ENCODE data around the gene DCLK1.
"Not testable (repeated sequence)": the region's sequence is repeated elsewhere in the genome, so short reads cannot be mapped to it uniquely, and the experiment has no call there.

Gene DCLK1

GRCh38 chr13:36031490-36031889, 99.7 kb downstream of the DCLK1 start:
- no peak for DNase-seq

GRCh38 chr13:36030670-36031331, 100.4 kb downstream of the DCLK1 start:
- DNase-seq = no peak

GRCh38 chr13:36029166-36029565, 102.0 kb downstream of the DCLK1 start:
- DNase-seq = no peak

- DNase-seq = no peak
Measured at GRCh38 chr13:36028359-36029025, 102.7 kb downstream of the DCLK1 start.

- DNase-seq = no peak
Measured at GRCh38 chr13:36026531-36026930, 104.7 kb downstream of the DCLK1 start.

GRCh38 chr13:36014763-36015162, 116.4 kb downstream of the DCLK1 start:
- no peak for DNase-seq

- no peak for DNase-seq
Measured at GRCh38 chr13:36006894-36007675, 124.1 kb downstream of the DCLK1 start.

GRCh38 chr13:36006347-36006746, 124.8 kb downstream of the DCLK1 start:
- DNase-seq = no peak

GRCh38 chr13:36001561-36001960, 129.6 kb downstream of the DCLK1 start:
- no peak for DNase-seq

- DNase-seq = no peak
Measured at GRCh38 chr13:36000028-36000427, 131.2 kb downstream of the DCLK1 start.

GRCh38 chr13:35996360-35996759, 134.8 kb downstream of the DCLK1 start:
- no peak for DNase-seq

- DNase-seq = no peak
Measured at GRCh38 chr13:35995136-35995535, 136.0 kb downstream of the DCLK1 start.

GRCh38 chr13:35994131-35994966, 136.8 kb downstream of the DCLK1 start:
- DNase-seq = no peak

GRCh38 chr13:35993686-35994085, 137.5 kb downstream of the DCLK1 start:
- DNase-seq = no peak

GRCh38 chr13:35992964-35993363, 138.2 kb downstream of the DCLK1 start:
- no peak for DNase-seq

- no peak for DNase-seq
Measured at GRCh38 chr13:35990196-35990595, 141.0 kb downstream of the DCLK1 start.

- DNase-seq = no peak
Measured at GRCh38 chr13:35988648-35989081, 142.5 kb downstream of the DCLK1 start.

GRCh38 chr13:35987572-35988513, 143.3 kb downstream of the DCLK1 start:
- DNase-seq = no peak

- no peak for DNase-seq
Measured at GRCh38 chr13:35984776-35985453, 146.3 kb downstream of the DCLK1 start.

- no peak for DNase-seq
Measured at GRCh38 chr13:35984287-35984686, 146.9 kb downstream of the DCLK1 start.

GRCh38 chr13:35983703-35984102, 147.5 kb downstream of the DCLK1 start:
- DNase-seq = not testable (repeated sequence)

Data from activated CD4-positive, alpha-beta T cell treated with anti-CD3 and anti-CD28 coated beads for 4 hours (primary cell).